Colon (tissue), 2 donors: Measurements from ENCODE around the gene SOD1.
"Not testable (repeated sequence)": the region's sequence is repeated elsewhere in the genome, so short reads cannot be mapped to it uniquely, and the experiment has no call there.

Source experiments
- FAIRE-seq: peaks from 2 replicates; lab custom pipeline; 2012; peaks lifted over from hg19 to GRCh38; lab: Jason Lieb, UNC
- donor health status: control.
- donor health status: control.

SOD1 gene

DNA sequence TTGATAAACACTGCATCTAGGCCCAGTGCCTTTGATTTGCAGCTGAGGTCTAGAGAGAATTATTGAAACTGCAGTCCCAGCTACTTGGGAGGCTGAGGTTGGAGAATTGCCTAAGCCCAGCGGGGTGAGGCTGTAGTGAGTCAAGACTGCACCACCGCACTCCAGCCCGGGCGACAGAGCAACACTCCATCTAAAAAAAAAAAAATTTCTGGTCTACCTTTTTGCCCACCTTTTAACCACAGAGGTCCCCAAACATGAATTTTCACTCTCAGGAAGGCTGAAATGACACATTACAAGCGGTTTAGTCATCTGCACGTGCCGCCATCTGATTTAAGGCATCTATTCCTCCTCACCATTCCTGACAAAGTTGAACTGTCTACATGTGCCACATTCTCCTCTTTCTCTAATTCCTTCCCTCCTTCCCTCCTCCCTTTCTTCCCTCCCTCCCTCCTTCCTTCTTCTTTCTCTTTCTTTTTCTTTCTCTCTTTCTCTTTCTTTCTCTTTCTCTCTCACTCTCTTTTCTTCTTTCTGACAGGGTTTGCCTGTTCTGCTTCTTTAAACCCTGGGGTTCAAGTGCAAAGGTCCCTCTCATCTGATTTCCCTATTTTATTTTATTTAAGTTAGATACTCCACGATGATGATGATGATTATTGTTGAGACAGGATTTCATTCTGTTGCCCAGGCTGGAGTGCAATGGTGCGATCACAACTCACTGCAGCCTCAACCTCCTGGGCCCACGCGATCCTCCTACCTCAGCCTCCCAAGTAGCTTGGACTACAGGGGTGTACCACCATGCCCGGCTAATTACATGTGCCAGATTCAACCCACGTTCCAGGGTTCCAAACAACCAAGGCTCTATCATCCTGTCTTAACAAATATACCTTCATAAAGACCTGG is 3.0 kb upstream of the SOD1 start:
- FAIRE-seq, result no peak

DNA sequence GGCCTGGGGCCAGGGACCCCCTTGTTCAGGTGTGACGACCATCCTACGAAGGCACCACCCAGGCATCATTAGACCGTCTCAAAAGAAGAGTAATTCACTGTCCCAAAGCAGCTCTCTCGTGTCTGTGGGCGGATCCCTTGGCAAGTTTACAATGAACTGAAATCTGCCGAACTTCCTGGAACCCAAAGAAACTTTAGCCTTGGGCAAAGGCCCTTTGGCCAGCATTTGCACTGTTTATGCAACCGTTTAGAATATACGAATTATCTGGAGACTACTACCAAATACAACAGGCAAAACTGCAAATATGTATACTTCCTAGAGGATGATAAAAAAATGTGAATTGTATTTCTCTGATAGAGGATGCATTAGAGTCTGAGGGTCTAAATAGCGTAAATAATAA is 1.4 kb upstream of the SOD1 start:
- FAIRE-seq, result no peak

DNA sequence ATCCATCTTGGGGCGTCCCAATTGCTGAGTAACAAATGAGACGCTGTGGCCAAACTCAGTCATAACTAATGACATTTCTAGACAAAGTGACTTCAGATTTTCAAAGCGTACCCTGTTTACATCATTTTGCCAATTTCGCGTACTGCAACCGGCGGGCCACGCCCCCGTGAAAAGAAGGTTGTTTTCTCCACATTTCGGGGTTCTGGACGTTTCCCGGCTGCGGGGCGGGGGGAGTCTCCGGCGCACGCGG is 282 bp upstream of the SOD1 start:
- FAIRE-seq, result no peak

- no peak for FAIRE-seq
Measured at GRCh38 chr21:31660259-31660565, 719 bp downstream of the SOD1 start.

DNA sequence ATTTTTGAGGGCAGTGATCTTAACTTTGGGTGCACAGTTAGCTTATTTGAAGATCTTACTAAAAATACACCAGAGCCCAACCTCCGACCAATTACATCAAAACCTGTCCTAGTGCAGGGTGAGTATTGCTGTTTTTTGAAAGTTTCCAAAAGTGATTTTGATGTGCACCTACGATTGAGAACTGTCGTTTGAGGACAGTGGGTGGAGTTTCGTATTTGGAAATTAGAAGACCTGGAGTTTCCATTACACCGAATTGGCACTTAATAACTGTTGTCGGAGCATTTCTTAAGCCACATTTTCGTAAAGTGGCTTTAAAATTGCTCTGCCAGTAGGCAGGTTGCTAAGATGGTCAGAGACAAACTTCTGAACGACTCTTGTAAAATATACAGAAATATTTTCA is 1.1 kb downstream of the SOD1 start:
- no peak for FAIRE-seq

- no peak for FAIRE-seq
Measured at GRCh38 chr21:31663584-31664249, 4.2 kb downstream of the SOD1 start.

DNA sequence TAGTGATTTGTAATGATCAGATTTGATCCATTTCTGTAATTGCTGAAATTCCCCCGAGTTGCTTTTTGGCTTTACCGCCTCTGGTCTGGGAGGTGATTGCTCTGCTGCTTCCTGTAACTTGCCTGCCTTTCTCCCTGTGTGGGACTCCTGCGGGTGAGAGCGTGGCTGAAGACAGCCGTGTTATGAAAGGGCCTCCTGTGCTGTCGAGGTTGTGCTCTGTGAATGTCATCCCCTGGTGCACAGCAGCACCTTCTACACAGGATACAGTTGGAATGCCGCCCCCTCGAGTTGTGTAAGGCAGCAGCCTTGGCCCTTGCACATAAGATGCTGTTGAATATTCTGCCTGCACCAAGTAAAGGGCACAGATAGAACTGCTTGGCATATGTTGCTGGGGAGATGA is 5.9 kb downstream of the SOD1 start:
- FAIRE-seq, result no peak

DNA sequence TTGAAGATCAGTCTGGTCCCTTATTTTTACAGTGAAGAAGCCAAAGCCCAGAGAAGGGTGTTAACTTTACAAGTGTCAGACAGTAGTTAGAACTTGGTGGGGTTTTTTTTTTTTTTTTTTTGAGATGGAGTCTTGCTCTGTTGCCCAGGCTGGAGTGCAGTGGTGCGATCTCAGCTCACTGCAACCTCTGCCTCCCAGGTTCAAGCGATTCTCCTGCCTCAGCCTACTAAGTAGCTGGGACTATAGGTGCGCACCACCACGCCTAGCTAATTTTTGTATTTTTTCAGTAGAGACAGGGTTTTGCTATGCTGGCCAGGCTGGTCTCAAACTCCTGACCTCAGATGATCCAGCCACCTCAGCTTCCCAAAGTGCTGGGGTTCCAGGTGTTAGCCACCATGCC is 6.4 kb downstream of the SOD1 start:
- FAIRE-seq, result not testable (repeated sequence)

- no peak for FAIRE-seq
Measured at GRCh38 chr21:31666445-31667010, 7.0 kb downstream of the SOD1 start.

DNA sequence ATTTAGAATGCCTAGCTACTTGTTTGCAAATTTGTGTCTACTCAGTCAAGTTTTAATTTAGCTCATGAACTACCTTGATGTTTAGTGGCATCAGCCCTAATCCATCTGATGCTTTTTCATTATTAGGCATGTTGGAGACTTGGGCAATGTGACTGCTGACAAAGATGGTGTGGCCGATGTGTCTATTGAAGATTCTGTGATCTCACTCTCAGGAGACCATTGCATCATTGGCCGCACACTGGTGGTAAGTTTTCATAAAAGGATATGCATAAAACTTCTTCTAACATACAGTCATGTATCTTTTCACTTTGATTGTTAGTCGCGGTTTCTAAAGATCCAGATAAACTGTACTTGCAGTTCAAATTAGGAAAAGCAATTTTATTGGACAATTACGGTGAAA is 7.6 kb downstream of the SOD1 start:
- FAIRE-seq, result no peak

GRCh38 chr21:31667639-31668038 is 8.1 kb downstream of the SOD1 start:
- FAIRE-seq, result no peak

DNA sequence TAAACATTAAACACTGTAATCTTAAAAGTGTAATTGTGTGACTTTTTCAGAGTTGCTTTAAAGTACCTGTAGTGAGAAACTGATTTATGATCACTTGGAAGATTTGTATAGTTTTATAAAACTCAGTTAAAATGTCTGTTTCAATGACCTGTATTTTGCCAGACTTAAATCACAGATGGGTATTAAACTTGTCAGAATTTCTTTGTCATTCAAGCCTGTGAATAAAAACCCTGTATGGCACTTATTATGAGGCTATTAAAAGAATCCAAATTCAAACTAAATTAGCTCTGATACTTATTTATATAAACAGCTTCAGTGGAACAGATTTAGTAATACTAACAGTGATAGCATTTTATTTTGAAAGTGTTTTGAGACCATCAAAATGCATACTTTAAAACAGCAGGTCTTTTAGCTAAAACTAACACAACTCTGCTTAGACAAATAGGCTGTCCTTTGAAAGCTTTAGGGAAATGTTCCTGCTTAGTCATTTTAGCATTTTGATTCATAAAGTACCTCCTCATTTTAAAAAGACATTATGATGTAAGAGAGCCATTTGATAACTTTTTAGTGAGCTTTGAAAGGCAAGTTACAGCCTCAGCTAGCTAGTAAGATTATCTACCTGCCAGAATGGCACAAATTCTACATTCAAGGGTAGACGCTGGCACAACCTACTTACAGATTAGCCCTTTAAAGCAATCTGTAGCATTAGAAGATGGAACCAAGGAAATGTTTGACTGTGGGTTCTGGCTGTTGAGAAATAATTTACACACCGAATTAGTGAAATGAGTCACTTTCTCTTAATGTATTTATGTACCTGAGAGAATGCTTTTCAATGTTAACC is 9.4 kb downstream of the SOD1 start:
- FAIRE-seq, result no peak

DNA sequence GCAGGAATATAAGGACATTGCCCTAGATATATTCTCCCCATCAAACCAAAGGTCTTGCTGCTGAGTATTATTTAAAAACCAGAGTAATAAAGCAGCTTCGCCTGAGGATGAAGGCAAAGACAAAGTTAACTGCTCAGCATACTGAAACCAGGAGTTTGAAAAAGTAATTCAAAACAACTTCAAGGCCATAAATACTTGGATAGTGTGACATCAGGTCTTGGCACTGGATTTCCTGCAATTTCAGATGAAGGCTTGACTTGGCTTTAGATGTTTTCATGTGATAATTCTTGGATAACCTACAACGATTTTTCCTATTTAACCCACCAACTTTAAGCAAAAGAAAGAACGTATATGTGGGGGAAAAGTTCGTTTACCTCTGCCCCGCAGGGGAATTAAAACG is 10.6 kb downstream of the SOD1 start:
- FAIRE-seq, result no peak

DNA sequence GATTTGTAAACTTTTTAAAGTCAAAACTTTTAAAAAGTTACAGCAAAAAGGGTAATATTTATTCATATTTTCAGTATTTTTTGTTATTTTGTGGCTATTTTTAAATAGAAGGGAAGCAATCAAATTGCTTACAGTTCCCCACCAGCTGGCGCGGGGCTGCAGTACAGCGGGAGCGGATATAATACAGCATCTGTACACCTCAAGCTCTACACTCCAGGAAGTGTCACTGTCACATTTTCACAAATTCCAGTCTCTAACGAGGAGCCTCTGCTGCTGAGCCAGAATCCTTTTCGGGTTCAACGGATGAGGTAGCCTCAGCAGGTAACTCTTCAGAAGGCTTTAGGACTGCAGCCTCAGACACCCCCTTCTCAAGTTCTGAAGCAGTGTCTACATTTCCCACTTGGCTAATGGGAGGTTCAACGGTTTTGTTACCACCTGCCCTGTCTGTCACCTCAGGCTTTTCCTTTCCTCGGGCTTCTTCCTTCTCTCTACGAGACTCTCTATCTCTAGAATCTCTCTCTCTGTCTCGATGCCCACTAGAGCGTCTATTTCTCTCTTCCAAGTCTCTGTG is 11.7 kb downstream of the SOD1 start:
- FAIRE-seq, result no peak

DNA sequence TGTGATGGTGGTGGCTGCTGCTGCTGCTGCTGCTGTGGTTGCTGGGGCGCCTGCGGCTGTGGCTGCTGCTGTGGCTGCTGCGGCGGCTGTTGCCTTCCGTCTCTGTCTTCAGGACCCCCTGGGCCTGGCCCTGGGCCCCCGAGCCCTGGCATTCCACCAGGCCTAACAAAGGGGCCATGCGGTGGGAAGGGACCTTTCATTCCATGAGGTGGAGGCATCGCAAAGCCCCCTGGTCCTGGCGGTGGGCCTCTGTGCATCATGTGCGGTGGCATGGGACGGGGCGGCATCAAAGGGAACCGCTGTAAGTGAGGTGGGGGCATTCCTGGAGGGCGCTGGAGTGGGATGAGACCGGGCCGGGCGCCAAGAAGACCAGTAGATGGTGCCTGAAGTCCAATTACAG is 12.4 kb downstream of the SOD1 start:
- no peak for FAIRE-seq

- no peak for FAIRE-seq
Measured at GRCh38 chr21:31673321-31673912, 13.9 kb downstream of the SOD1 start.

DNA sequence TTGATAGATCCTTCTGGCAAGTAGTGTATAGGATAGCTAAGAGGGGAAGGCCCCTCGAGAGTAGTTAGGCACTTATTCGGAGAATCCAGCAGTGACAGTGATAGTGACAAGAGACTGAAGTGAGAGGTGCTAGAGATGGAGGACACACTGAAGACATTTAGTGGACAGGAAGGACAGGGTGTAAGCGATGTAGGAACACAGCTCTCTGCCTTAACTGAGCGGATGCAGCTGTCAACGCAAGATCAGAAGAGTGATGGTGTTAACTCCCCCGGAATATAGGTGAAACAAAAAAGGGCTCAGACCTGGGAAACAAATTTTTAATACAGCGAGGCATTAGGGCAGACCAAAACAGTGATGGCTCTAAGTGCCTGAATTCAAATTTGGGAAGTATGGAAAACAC is 15.8 kb downstream of the SOD1 start:
- FAIRE-seq, result no peak

- FAIRE-seq, result no peak
Measured at GRCh38 chr21:31675960-31676359, 16.5 kb downstream of the SOD1 start.

DNA sequence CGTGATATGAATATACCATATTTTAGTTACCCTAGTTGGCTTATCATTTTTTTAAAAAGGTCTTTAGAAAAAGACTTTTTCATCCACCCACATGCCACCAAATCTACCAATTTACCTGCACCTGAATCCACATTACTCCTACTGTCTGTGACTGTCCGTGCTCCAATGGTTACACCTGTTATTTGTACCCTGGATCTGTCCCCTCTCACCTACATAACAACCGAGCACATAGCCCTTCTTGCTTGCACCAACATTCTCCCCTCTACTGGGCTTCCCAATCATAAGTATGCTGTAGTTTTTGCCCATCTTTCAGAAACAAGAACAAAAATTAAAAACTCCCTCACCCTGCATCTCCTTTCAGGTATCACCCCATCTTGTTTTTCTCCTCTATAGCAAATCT is 17.6 kb downstream of the SOD1 start:
- FAIRE-seq, result no peak

DNA sequence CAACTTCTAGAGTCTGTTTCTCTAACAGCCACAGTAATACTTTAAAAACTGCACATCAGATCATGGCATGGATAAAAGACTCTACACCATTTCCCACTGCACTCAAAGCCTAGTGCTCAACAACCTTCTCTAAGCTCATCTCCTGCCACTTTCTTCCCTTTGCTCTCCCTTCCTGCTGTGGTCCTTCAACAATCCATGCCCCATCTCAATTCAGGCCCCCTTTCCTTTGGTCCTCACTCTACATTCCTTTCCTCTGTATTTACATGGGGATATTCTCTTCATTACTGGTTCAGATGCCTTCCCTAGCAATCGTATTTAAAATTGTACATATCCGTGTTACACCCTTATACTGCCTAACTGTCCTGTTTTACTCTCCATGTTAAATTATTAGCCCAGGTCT is 19.0 kb downstream of the SOD1 start:
- no peak for FAIRE-seq

DNA sequence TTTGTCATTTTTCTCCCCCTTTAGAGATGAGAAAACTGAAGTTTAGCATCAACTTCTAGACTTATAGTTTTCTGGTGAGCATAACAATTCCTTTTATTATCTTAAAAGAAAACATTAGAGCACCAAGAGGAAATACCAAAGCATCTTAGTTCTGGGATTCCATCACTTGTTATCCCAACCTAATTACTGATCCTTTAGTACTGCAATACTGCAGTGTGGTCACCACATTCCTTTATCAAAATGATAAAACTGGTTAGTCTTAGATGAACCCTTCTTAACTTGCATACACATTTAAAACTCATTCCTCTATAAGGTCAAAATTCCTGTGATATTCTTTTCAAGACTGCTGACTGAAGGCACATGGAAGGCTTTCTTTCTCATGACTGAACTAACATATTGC is 23.1 kb downstream of the SOD1 start:
- no peak for FAIRE-seq

GRCh38 chr21:31683029-31683428 is 23.5 kb downstream of the SOD1 start:
- FAIRE-seq, result no peak
